KMS-11 (cell line): Measurements from ENCODE around the gene SMLR1.

Experiments used
- H2AFZ ChIP-seq: fragments of 200-600 bp; sonication (generic); 2 replicates; pipeline ENCODE4 v1.6.1; 2016; ENCODE audit warnings: antibody characterized with exemption, mixed run types, low read depth
- H3K27ac ChIP-seq: fragments of 200-600 bp; sonication (generic); 2 replicates; pipeline ENCODE4 v1.6.1; 2016; ENCODE audit warnings: mild to moderate bottlenecking, mixed run types
- H3K27me3 ChIP-seq: fragments of 200-600 bp; sonication (generic); 2 replicates; pipeline ENCODE4 v1.6.1; 2017; ENCODE audit warnings: mild to moderate bottlenecking, low read depth, mixed run types, moderate library complexity; ENCODE audit not compliant: insufficient read depth
- H3K36me3 ChIP-seq: fragments of 200-600 bp; sonication (generic); 2 replicates; pipeline ENCODE4 v1.6.1; 2017; ENCODE audit warnings: mild to moderate bottlenecking, mixed run types; ENCODE audit not compliant: insufficient read depth
- H3K4me1 ChIP-seq: fragments of 200-600 bp; sonication (generic); 2 replicates; pipeline ENCODE4 v1.6.1; 2016; ENCODE audit warnings: mild to moderate bottlenecking, low read depth, mixed run types; ENCODE audit not compliant: poor library complexity, severe bottlenecking
- H3K4me2 ChIP-seq: fragments of 200-600 bp; sonication (generic); 2 replicates; pipeline ENCODE4 v1.7.0; 2016; ENCODE audit warnings: mild to moderate bottlenecking, mixed run types
- H3K4me3 ChIP-seq: fragments of 200-600 bp; sonication (generic); IDR thresholded peaks from 2 replicates; pipeline ENCODE4 v1.6.1; 2017; ENCODE audit warnings: low read depth, low read length, mixed read lengths; ENCODE audit not compliant: insufficient read depth
- H3K79me2 ChIP-seq: fragments of 200-600 bp; sonication (generic); 2 replicates; pipeline ENCODE4 v1.6.1; 2016; ENCODE audit warnings: low read depth, mixed run types; ENCODE audit not compliant: insufficient read depth
- H3K9ac ChIP-seq: fragments of 200-600 bp; sonication (generic); 2 replicates; pipeline ENCODE4 v1.6.1; 2016; ENCODE audit warnings: mild to moderate bottlenecking, mixed run types
- H4K20me1 ChIP-seq: fragments of 200-600 bp; sonication (generic); 2 replicates; pipeline ENCODE4 v1.6.1; 2016; ENCODE audit warnings: mild to moderate bottlenecking, mixed run types; ENCODE audit not compliant: insufficient read depth
- TF ChIP-seq, protein P1 (sequence below): fragments of 200-600 bp; sonication (generic); conservative IDR thresholded peaks from 2 replicates; pipeline ENCODE4 v1.6.1; 2017; ENCODE audit warnings: low read depth, mild to moderate bottlenecking, antibody characterized with exemption, low read length, moderate library complexity, mixed read lengths

Gene SMLR1

DNA sequence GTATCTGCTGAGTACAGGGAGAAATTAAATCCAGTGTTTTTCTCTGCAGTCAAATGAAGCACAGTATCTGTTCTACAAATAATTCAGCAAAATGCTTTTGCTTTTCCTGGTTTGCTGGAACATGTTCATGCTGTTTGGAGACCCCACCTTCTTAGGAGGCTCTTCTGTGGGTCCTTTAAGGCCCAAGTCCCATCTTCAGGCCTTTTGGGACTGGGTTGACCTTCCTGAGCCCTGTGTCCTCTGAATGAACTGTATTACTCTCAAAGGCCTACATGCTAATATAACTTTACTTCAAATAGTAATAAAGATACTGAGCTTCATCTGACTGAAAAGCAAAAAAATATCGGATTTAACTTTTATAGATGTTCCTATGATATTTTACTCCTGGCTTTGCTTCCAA lies 19.3 kb downstream of the SMLR1 start:
- no peak overlapping the region for H2AFZ ChIP-seq
- H3K9ac ChIP-seq: no peak overlapping the region
- H3K27me3 ChIP-seq: no peaks in the 10 kb centered on the region
- H3K79me2 ChIP-seq: no peaks in the 10 kb centered on the region
- H4K20me1 ChIP-seq: no peaks in the 10 kb centered on the region
- no peaks in the 10 kb centered on the region for H3K36me3 ChIP-seq
- no peak overlapping the region for H3K4me3 ChIP-seq
- H3K4me1 ChIP-seq: peaks cover 22% of the 10 kb centered on the region
- no peak overlapping the region for H3K27ac ChIP-seq
- no peak overlapping the region for H3K4me2 ChIP-seq
- TF ChIP-seq, protein P1, sequence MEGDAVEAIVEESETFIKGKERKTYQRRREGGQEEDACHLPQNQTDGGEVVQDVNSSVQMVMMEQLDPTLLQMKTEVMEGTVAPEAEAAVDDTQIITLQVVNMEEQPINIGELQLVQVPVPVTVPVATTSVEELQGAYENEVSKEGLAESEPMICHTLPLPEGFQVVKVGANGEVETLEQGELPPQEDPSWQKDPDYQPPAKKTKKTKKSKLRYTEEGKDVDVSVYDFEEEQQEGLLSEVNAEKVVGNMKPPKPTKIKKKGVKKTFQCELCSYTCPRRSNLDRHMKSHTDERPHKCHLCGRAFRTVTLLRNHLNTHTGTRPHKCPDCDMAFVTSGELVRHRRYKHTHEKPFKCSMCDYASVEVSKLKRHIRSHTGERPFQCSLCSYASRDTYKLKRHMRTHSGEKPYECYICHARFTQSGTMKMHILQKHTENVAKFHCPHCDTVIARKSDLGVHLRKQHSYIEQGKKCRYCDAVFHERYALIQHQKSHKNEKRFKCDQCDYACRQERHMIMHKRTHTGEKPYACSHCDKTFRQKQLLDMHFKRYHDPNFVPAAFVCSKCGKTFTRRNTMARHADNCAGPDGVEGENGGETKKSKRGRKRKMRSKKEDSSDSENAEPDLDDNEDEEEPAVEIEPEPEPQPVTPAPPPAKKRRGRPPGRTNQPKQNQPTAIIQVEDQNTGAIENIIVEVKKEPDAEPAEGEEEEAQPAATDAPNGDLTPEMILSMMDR: no peak

DNA sequence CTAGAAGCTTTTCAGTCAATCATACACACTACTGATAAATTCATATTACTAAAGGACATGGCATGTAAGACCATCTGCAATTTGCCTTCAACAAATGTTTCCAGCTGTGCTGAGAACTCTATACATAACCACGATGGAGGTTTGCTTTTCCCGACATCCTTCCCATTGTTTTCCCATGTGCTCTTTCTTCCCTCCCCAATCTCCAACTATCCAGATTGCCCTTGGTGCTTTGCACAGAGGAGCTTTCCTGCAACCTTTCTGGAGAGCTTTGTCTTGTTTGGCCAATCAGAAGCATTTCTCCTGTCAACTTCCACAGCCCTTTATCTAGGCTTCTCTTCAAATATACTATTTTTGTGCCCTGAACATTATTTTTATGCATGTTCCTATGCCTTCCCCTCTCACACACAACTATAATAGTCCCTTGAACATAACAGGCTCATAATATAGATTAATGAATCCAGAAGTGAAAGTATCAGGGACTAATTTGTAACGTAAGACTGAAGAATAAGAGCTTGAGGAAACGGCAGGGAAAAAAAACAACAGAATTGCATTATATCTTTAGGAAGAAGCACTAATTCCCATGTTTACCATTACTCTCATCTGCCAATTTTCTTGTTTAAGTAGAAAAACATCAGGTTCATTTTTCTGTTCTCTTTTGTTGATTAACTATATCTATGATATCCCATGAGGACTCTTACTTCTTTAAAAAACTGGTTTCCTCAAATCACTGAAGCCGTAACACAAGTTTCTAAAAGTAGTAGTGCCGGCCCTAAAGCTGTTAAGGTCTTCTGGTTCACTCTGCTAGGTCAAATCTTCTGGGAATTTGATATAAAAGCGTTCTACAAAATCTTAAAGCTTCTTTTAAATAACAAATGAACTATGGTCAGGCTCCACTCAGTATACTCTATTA lies 20.1 kb downstream of the SMLR1 start:
- Histone ChIP-seq H3K4me3 (no peak overlapping the region), H3K79me2 (no peaks in the 10 kb centered on the region), H2AFZ (no peak overlapping the region), H4K20me1 (no peaks in the 10 kb centered on the region), H3K4me2 (no peak overlapping the region), H3K4me1 (peaks cover 22% of the 10 kb centered on the region), H3K36me3 (no peaks in the 10 kb centered on the region), H3K27ac (no peak overlapping the region), H3K27me3 (no peaks in the 10 kb centered on the region), H3K9ac (no peak overlapping the region)
- TF ChIP-seq, protein P1: no peak

- peak overlapping the region; percentile 3; the same call in 1 of the 2 replicates for H3K4me2 ChIP-seq
These were observed 21.7 kb downstream of the SMLR1 start for GRCh38 chr6:130848945-130849344.

GRCh38 chr6:130849594-130849993 lies 22.4 kb downstream of the SMLR1 start:
- H2AFZ ChIP-seq: no peak overlapping the region
- no peaks in the 10 kb centered on the region for H3K79me2 ChIP-seq
- H3K9ac ChIP-seq: no peak overlapping the region
- H3K27me3 ChIP-seq: no peaks in the 10 kb centered on the region
- no peak overlapping the region for H3K4me3 ChIP-seq
- H3K4me1 ChIP-seq: peaks cover 18% of the 10 kb centered on the region
- TF ChIP-seq, protein P1: no peak
- H3K27ac ChIP-seq: no peak overlapping the region
- no peaks in the 10 kb centered on the region for H4K20me1 ChIP-seq
- H3K4me2 ChIP-seq: 0 out of 2 replicates have a peak overlapping the region, but pooled peaks have one; percentile 3
- no peaks in the 10 kb centered on the region for H3K36me3 ChIP-seq

More at GRCh38 chr6:130848945-130849344, 21.7 kb downstream of the SMLR1 start:
- H3K36me3 ChIP-seq: no peaks in the 10 kb centered on the region
- H3K4me3 ChIP-seq: no peak overlapping the region
- no peak overlapping the region for H2AFZ ChIP-seq
- H3K9ac ChIP-seq: no peak overlapping the region
- H3K4me1 ChIP-seq: peaks cover 18% of the 10 kb centered on the region
- H4K20me1 ChIP-seq: no peaks in the 10 kb centered on the region
- TF ChIP-seq, protein P1: no peak
- no peaks in the 10 kb centered on the region for H3K79me2 ChIP-seq
- H3K27ac ChIP-seq: no peak overlapping the region
- no peaks in the 10 kb centered on the region for H3K27me3 ChIP-seq
